Measurements from ENCODE around the gene CARD18.

DNA sequence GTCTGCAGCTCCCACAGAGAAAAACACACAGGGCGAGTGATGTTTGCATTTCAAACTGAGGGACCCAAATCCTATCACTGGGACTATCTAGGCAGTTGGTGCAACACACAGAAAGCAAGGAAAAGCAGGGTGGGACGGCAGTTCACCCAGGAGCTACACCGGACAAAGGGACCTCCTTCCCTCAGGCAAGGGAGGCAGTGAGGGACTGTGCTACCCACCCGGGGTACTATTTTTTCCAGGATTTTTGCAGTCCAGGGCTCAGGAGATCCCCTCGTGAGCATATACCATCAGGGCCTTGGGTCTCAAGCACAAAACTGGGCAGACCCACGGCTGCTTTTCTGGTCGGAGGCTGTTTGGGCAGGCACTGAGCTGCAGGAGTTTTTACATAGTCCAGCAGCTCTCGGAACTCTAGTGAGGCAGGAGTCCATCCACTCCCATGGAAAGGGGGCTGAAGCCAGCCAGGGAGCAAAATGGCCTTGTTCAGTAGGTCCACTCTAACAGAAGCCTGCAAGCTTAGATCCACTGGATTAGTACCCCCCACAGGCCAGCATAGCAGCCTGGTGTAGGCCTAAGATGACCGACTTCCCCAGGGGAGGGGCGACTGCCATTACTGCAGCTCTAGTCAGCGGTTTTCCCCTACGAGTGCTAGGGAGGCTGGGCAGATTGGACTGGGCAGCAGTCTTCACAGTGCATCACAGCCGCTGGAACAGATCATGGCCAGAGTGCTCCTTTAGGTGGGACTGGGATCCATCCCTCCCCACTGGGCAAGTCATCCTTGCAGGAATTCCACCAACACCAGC is 28.2 kb downstream of the CARD18 start:
- TF ChIP-seq, protein P1, sequence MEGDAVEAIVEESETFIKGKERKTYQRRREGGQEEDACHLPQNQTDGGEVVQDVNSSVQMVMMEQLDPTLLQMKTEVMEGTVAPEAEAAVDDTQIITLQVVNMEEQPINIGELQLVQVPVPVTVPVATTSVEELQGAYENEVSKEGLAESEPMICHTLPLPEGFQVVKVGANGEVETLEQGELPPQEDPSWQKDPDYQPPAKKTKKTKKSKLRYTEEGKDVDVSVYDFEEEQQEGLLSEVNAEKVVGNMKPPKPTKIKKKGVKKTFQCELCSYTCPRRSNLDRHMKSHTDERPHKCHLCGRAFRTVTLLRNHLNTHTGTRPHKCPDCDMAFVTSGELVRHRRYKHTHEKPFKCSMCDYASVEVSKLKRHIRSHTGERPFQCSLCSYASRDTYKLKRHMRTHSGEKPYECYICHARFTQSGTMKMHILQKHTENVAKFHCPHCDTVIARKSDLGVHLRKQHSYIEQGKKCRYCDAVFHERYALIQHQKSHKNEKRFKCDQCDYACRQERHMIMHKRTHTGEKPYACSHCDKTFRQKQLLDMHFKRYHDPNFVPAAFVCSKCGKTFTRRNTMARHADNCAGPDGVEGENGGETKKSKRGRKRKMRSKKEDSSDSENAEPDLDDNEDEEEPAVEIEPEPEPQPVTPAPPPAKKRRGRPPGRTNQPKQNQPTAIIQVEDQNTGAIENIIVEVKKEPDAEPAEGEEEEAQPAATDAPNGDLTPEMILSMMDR (IDR thresholded peaks at IDR 0.05), result no peak
- no peak for TF ChIP-seq POLR2A (IDR thresholded peaks at IDR 0.05)
- no peak for TF ChIP-seq POLR2AphosphoS5 (IDR thresholded peaks at IDR 0.05)
